GM12878 (cell line): ENCODE measurements around the gene AOPEP. TPM values are rescaled to one million over a fixed set of nuclear protein-coding genes. Genes with fewer than 3 reads are reported as not detected.

Source experiments
- ATAC-seq: fragments of 200-7000 bp; cut with Tn5 transposase; 3 replicates; pipeline ENCODE4 v1.9.1; 2020; ENCODE audit warnings: mild to moderate bottlenecking, moderate library complexity
- BruUV-seq: library from RNA; stranded (reverse); fragments of 400-500 nt; replicated peaks from 2 replicates; lab custom pipeline; 2021; lab: Mats Ljungman, UMichigan
- CTCF ChIA-PET: fragments of 300-600 bp; sonication (Branson Sonifier 250); formaldehyde crosslinking; extraction: SDS; loops from one replicate; lab custom pipeline; 2021; ENCODE audit warnings: inconsistent platforms; lab: Yijun Ruan, JAX
- POLR2A ChIA-PET: fragments of 350-600 bp; formaldehyde crosslinking; extraction: SDS; loops from one replicate; lab custom pipeline; 2021; ENCODE audit warnings: inconsistent platforms; lab: Charles Lee
- RAD21 ChIA-PET: fragments of 300-600 bp; sonication (Branson Sonifier 250); formaldehyde crosslinking; loops from one replicate; lab custom pipeline; 2023; ENCODE audit warnings: antibody characterized with exemption; ENCODE audit not compliant: unreplicated experiment; lab: Charles Lee
- SMC1A ChIA-PET: fragments of 300-600 bp; sonication (Branson Sonifier 250); formaldehyde crosslinking; loops from one replicate; lab custom pipeline; 2023; ENCODE audit not compliant: unreplicated experiment, uncharacterized antibody; lab: Charles Lee
- DNase-seq: peaks from one replicate; pipeline ENCODE4 v3.0.0-alpha.2; 2011; ENCODE audit warnings: low read depth, low spot score
- FAIRE-seq: peaks from 3 replicates; lab custom pipeline; 2011; peaks lifted over from hg19 to GRCh38; lab: Jason Lieb, UNC
- H2AFZ ChIP-seq: 2 replicates; pipeline ENCODE4 v1.6.0; 2011; ENCODE audit warnings: low read depth, low read length, control low read depth; ENCODE audit not compliant: control insufficient read depth
- H3K27ac ChIP-seq: 2 replicates; pipeline ENCODE4 v1.5.1; 2011; ENCODE audit warnings: control low read depth; ENCODE audit not compliant: control insufficient read depth, insufficient read depth
- H3K27me3 ChIP-seq, 2 experiments: replicated peaks in 1 of 2; 2 replicates each; pipeline versions ENCODE4 v1.6.0 to v1.6.1; 2011; ENCODE audit warnings: low read length in 1 of 2; ENCODE audit not compliant: control insufficient read depth in 2 of 2, insufficient read depth in 2 of 2
- H3K36me3 ChIP-seq, 2 experiments: 2 replicates each; pipeline ENCODE4 v1.5.1; 2011; ENCODE audit warnings: low read length in 1 of 2; ENCODE audit not compliant: control insufficient read depth in 2 of 2, insufficient read depth in 2 of 2
- H3K4me1 ChIP-seq: 2 replicates; pipeline ENCODE4 v1.6.1; 2011; ENCODE audit warnings: mild to moderate bottlenecking, low read length, moderate library complexity, mixed read lengths; ENCODE audit not compliant: control insufficient read depth, insufficient read depth
- H3K4me2 ChIP-seq: 2 replicates; pipeline ENCODE4 v1.6.0; 2011; ENCODE audit warnings: control low read depth; ENCODE audit not compliant: control insufficient read depth, insufficient read depth
- H3K4me3 ChIP-seq: fragments of 200-600 bp; sonication (generic); 2 replicates; pipeline ENCODE4 v1.5.1; 2016
- H3K79me2 ChIP-seq: 2 replicates; pipeline ENCODE4 v1.6.0; 2011; ENCODE audit warnings: low read length; ENCODE audit not compliant: control insufficient read depth, insufficient read depth
- H3K9ac ChIP-seq: 2 replicates; pipeline ENCODE4 v1.8.0; 2011; ENCODE audit warnings: low read length, control low read depth, mixed read lengths; ENCODE audit not compliant: control insufficient read depth, insufficient read depth
- H3K9me3 ChIP-seq: replicated peaks from 3 replicates; pipeline ENCODE4 v1.5.1; 2011; ENCODE audit warnings: mild to moderate bottlenecking, low read length; ENCODE audit not compliant: control insufficient read depth, insufficient read depth
- H4K20me1 ChIP-seq: 2 replicates; pipeline ENCODE4 v1.6.0; 2011; ENCODE audit not compliant: control insufficient read depth, insufficient read depth
- CBX5 ChIP-seq: sonication (generic); IDR thresholded peaks from 2 replicates; pipeline ENCODE4 v1.6.1; 2016; ENCODE audit warnings: low read depth, moderate library complexity, mild to moderate bottlenecking, inconsistent platforms
- CEBPB ChIP-seq, 2 experiments: fragments of 150-350 bp in 1 of 2; IDR thresholded peaks; 2 replicates each; pipeline ENCODE4 v1.6.1; 2012 to 2014; ENCODE audit warnings: low read depth in 2 of 2, low read length in 2 of 2, borderline replicate concordance in 1 of 2, inconsistent platforms in 1 of 2
- CTCF ChIP-seq, 3 experiments: IDR thresholded peaks in 2 of 3; conservative IDR thresholded peaks in 1 of 3; 2 replicates each; pipeline ENCODE4 v1.5.1; 2011; ENCODE audit warnings: low read depth in 3 of 3, low read length in 3 of 3, mild to moderate bottlenecking in 3 of 3, control low read depth in 2 of 3, moderate library complexity in 2 of 3, inconsistent platforms in 1 of 3, mixed read lengths in 1 of 3; ENCODE audit not compliant: control insufficient read depth in 2 of 3, insufficient read depth in 1 of 3; ENCODE audit errors: extremely low read depth in 1 of 3
- ELK1 ChIP-seq: IDR thresholded peaks from 2 replicates; pipeline ENCODE4 v1.6.1; 2012; ENCODE audit warnings: low read depth, low read length, improper control_type of control experiment
- KDM1A ChIP-seq: fragments of 200-600 bp; sonication (generic); IDR thresholded peaks from 2 replicates; pipeline ENCODE4 v1.6.1; 2016; ENCODE audit warnings: borderline replicate concordance
- MTA2 ChIP-seq: fragments of 450-650 bp; IDR thresholded peaks from 2 replicates; pipeline ENCODE4 v1.6.1; 2016; ENCODE audit warnings: low read depth, mild to moderate bottlenecking, moderate library complexity
- NR2C1 ChIP-seq: fragments of 450-650 bp; IDR thresholded peaks from 2 replicates; pipeline ENCODE4 v1.6.1; 2017; ENCODE audit warnings: antibody characterized with exemption, mild to moderate bottlenecking, moderate library complexity
- POLR2AphosphoS2 ChIP-seq: IDR thresholded peaks from 2 replicates; pipeline ENCODE4 v1.6.1; 2011; ENCODE audit warnings: low read depth, mild to moderate bottlenecking, low read length, improper control_type of control experiment, moderate library complexity
- RFX5 ChIP-seq: IDR thresholded peaks from 2 replicates; pipeline ENCODE4 v1.6.1; 2011; ENCODE audit warnings: low read depth, low read length, improper control_type of control experiment
- SKIL ChIP-seq: fragments of 450-650 bp; IDR thresholded peaks from 2 replicates; pipeline ENCODE4 v1.6.1; 2017; ENCODE audit warnings: mild to moderate bottlenecking, low read depth, inconsistent platforms; ENCODE audit not compliant: poor library complexity, severe bottlenecking
- SMAD5 ChIP-seq: IDR thresholded peaks from 2 replicates; pipeline ENCODE4 v1.6.1; 2016; ENCODE audit warnings: antibody characterized with exemption, low read depth
- SP1 ChIP-seq: IDR thresholded peaks from one replicate; pipeline ENCODE4 v1.6.1; 2011; ENCODE audit warnings: low read depth, low read length
- STAT1 ChIP-seq: fragments of 450-650 bp; conservative IDR thresholded peaks from 2 replicates; pipeline ENCODE4 v1.6.1; 2014; ENCODE audit warnings: antibody characterized with exemption, mild to moderate bottlenecking
- SUPT20H ChIP-seq: IDR thresholded peaks from 2 replicates; pipeline ENCODE4 v1.6.1; 2011; ENCODE audit warnings: low read depth, mild to moderate bottlenecking, low read length, moderate library complexity, borderline replicate concordance; ENCODE audit not compliant: control insufficient read depth
- YY1 ChIP-seq: IDR thresholded peaks from 2 replicates; pipeline ENCODE4 v1.6.1; 2011; ENCODE audit warnings: low read depth, mild to moderate bottlenecking, low read length
- ZBTB4 ChIP-seq: fragments of 450-650 bp; formaldehyde crosslinking; IDR thresholded peaks from 2 replicates; pipeline ENCODE4 v1.4.0; 2022; ENCODE audit warnings: mild to moderate bottlenecking, moderate library complexity
- whole genome bisulfite sequencing: methylation state at CpG from one replicate; pipeline ENCODE4 v1.1.6; 2016; ENCODE audit warnings: low lambda C conversion rate; ENCODE audit not compliant: insufficient replicate concordance, insufficient coverage; ENCODE audit errors: missing lambda C conversion rate; 5-methylcytosine and 5-hydroxymethylcytosine counted together
- in situ Hi-C: fragments of 300-500 bp; cut with MboI; formaldehyde crosslinking; loops from 9 replicates; pipeline ENCODE4 v1.14.3; 2018; ENCODE audit warnings: mixed read lengths
- intact Hi-C: fragments of 100-400 bp; cut with micrococcal nuclease; formaldehyde crosslinking; loops from one replicate; pipeline ENCODE4 v1.14.2; 2022; ENCODE audit not compliant: unreplicated experiment
- polyA plus RNA-seq, 11 experiments: library from polyadenylated mRNA; depleted of rRNA in 4 of 11; unstranded in 6 of 11; stranded (reverse) in 5 of 11; fragments of >200 nt; fragmentation: Nextera tagmentation in 4 of 11; fragmentation: Illumina TruSeq in 1 of 11; extraction: Ambion mirVana in 4 of 11; extraction: Trizol in 1 of 11; gene quantifications; 1 replicate in 1 of 11; 2 replicates in 10 of 11; pipeline versions ENCODE4 v1.2.1 to v1.2.3, GENCODE V29; 2011 to 2016; ENCODE audit warnings: inconsistent platforms in 2 of 11, missing spikeins in 2 of 11, low read depth in 1 of 11
- total RNA-seq, 4 experiments: library from RNA; depleted of rRNA in 3 of 4; stranded (reverse); fragments of >200 nt in 3 of 4; fragmentation: Illumina TruSeq in 1 of 4; extraction: Trizol in 1 of 4; gene quantifications; 2 replicates each; pipeline versions ENCODE4 v1.2.1 to v1.2.3, GENCODE V29; 2013 to 2021

The AOPEP gene
- total and polyA plus RNA-seq, 10 of the 15 experiments (the other 5 are each of a cell fraction or from before 2014, with no cell fraction given) = 2.3 to 16.9 (median 10.1) TPM

GRCh38 chr9:94995048-94995693 is 268.7 kb downstream of the AOPEP start:
- DNase-seq = no peak
- H3K9me3 ChIP-seq = no peaks in the 10 kb centered on the region
- no peaks in the 10 kb centered on the region for H3K4me1 ChIP-seq
- H3K27ac ChIP-seq = no peak overlapping the region
- no peaks in the 10 kb centered on the region for H3K27me3 ChIP-seq
- 95% methylated on average over 3 of the region's 3 CpGs for WGBS
- in situ Hi-C loops = no loop called here
- SMC1A ChIA-PET = no interaction called here
- intact Hi-C loops = no loop called here
- no peak for ATAC-seq
- no peaks in the 10 kb centered on the region for H3K79me2 ChIP-seq
- H2AFZ ChIP-seq = no peak overlapping the region
- no TSS peak for BruUV-seq
- no peaks in the 10 kb centered on the region for H4K20me1 ChIP-seq
- POLR2A ChIA-PET = interaction anchor here (0.6 kb wide), 1 partner anchor 120 kb away, joined by 7 read pairs; no protein-coding TSS in a partner anchor
- no peak overlapping the region for H3K4me2 ChIP-seq
- CTCF ChIA-PET = interaction anchor here (1.0 to 1.1 kb wide), 2 partner anchors 59 to 314 kb away, joined by 3 to 4 read pairs; no protein-coding TSS in a partner anchor
- RAD21 ChIA-PET = no interaction called here
- no peaks in the 10 kb centered on the region for H3K36me3 ChIP-seq
- H3K4me3 ChIP-seq = no peak overlapping the region
- no peak for FAIRE-seq
- no peak overlapping the region for H3K9ac ChIP-seq
- TF ChIP-seq SP1 = no peak
- TF ChIP-seq STAT1 = no peak
- TF ChIP-seq CBX5 = no peak
- no peak for TF ChIP-seq MTA2
- TF ChIP-seq YY1 = no peak
- TF ChIP-seq ZBTB4 = no peak
- no peak for TF ChIP-seq KDM1A
- no peak for TF ChIP-seq ELK1
- no peak for TF ChIP-seq NR2C1
- no peak for TF ChIP-seq RFX5
- TF ChIP-seq SKIL = no peak
- no peak for TF ChIP-seq SUPT20H
- no peak for TF ChIP-seq CEBPB (IDR thresholded peaks at IDR 0.05; ENCODE audit: borderline replicate concordance in 1 of 2, low read depth in 2 of 2, low read length in 2 of 2)
- no peak for TF ChIP-seq SMAD5
- TF ChIP-seq POLR2AphosphoS2 = no peak
- no peak for TF ChIP-seq CTCF (IDR thresholded peaks at IDR 0.05 in 2 of 3, conservative IDR thresholded peaks at IDR 0.05 in 1 of 3; ENCODE audit: control insufficient read depth in 2 of 3, extremely low read depth in 1 of 3, insufficient read depth in 1 of 3, low read depth in 3 of 3, low read length in 3 of 3)
